IMR-90 (cell line): ENCODE measurements around the gene PTPRK. TPM values are rescaled to one million over a fixed set of nuclear protein-coding genes. Genes with fewer than 3 reads are reported as not detected.

Experiments
- ATAC-seq: fragments of 200-7000 bp; cut with Tn5 transposase; 2 replicates; pipeline ENCODE4 v1.9.1; 2020; ENCODE audit warnings: low read depth, mild to moderate bottlenecking, moderate library complexity
- BruUV-seq: library from RNA; stranded (reverse); fragments of 400-500 nt; replicated peaks from 2 replicates; lab custom pipeline; 2021; lab: Mats Ljungman, UMichigan
- CTCF ChIA-PET: fragments of 300-600 bp; formaldehyde crosslinking; extraction: SDS; loops from one replicate; lab custom pipeline; 2021; ENCODE audit warnings: antibody characterized with exemption; lab: Yijun Ruan, JAX
- POLR2A ChIA-PET: fragments of 300-600 bp; sonication (Branson Sonifier 250); formaldehyde crosslinking; loops from one replicate; lab custom pipeline; 2022; ENCODE audit warnings: antibody characterized with exemption; ENCODE audit not compliant: unreplicated experiment; lab: Charles Lee
- DNase-seq: peaks from one replicate; pipeline ENCODE4 v3.0.0; 2013
- H2AFZ ChIP-seq: replicated peaks from 2 replicates; pipeline ENCODE3; 2013; ENCODE audit warnings: low read length, mild to moderate bottlenecking; ENCODE audit not compliant: poor library complexity
- H2AK5ac ChIP-seq: 2 replicates; pipeline ENCODE4 v1.6.1; 2013; ENCODE audit warnings: low read depth, low read length, inconsistent platforms
- H2AK9ac ChIP-seq: replicated peaks from 2 replicates; pipeline ENCODE3; 2013; ENCODE audit warnings: mild to moderate bottlenecking, low read depth, low read length, moderate library complexity; ENCODE audit not compliant: poor library complexity
- H2BK120ac ChIP-seq: 2 replicates; pipeline ENCODE4 v1.6.1; 2013; ENCODE audit warnings: low read depth, low read length, inconsistent platforms
- H2BK15ac ChIP-seq: 3 replicates; pipeline ENCODE4 v1.6.1; 2013; ENCODE audit warnings: low read depth, low read length, inconsistent platforms
- H2BK20ac ChIP-seq: 2 replicates; pipeline ENCODE4 v1.6.1; 2013; ENCODE audit warnings: low read depth, mild to moderate bottlenecking, inconsistent platforms, low read length, moderate library complexity
- H2BK5ac ChIP-seq: 2 replicates; pipeline ENCODE4 v1.6.1; 2013; ENCODE audit warnings: mild to moderate bottlenecking, low read depth, low read length, inconsistent platforms; ENCODE audit not compliant: poor library complexity, severe bottlenecking
- H3K14ac ChIP-seq: replicated peaks from 2 replicates; pipeline ENCODE4 v1.6.1; 2013; ENCODE audit warnings: low read depth, low read length, inconsistent platforms
- H3K18ac ChIP-seq: 2 replicates; pipeline ENCODE4 v1.6.1; 2013; ENCODE audit warnings: low read depth, low read length, control low read depth
- H3K23ac ChIP-seq: 2 replicates; pipeline ENCODE4 v1.6.1; 2013; ENCODE audit warnings: low read depth, low read length, inconsistent platforms
- H3K27ac ChIP-seq: 2 replicates; pipeline ENCODE4 v1.5.1; 2013; ENCODE audit warnings: mild to moderate bottlenecking, control low read depth, low read length; ENCODE audit not compliant: insufficient read depth
- H3K27me3 ChIP-seq: 2 replicates; pipeline ENCODE4 v1.6.1; 2013; ENCODE audit warnings: low read length; ENCODE audit not compliant: control insufficient read depth, insufficient read depth
- H3K36me3 ChIP-seq: 2 replicates; pipeline ENCODE4 v1.6.1; 2013; ENCODE audit warnings: low read length, mixed read lengths; ENCODE audit not compliant: control insufficient read depth, insufficient read depth
- H3K4ac ChIP-seq: 2 replicates; pipeline ENCODE4 v1.6.1; 2013; ENCODE audit warnings: low read depth, low read length, inconsistent platforms
- H3K4me1 ChIP-seq: 2 replicates; pipeline ENCODE4 v1.6.1; 2013; ENCODE audit warnings: low read length, mixed read lengths; ENCODE audit not compliant: control insufficient read depth, insufficient read depth
- H3K4me2 ChIP-seq: 2 replicates; pipeline ENCODE4 v1.6.1; 2013; ENCODE audit warnings: low read depth, mild to moderate bottlenecking, control low read depth, low read length, moderate library complexity
- H3K4me3 ChIP-seq: 2 replicates; pipeline ENCODE4 v1.5.1; 2013; ENCODE audit warnings: low read depth, mild to moderate bottlenecking, control low read depth, low read length, moderate library complexity; ENCODE audit not compliant: insufficient read depth
- H3K56ac ChIP-seq: 2 replicates; pipeline ENCODE4 v1.6.1; 2013; ENCODE audit warnings: low read length, inconsistent platforms; ENCODE audit not compliant: insufficient read depth; ENCODE audit errors: extremely low read depth
- H3K79me1 ChIP-seq, 2 experiments: 2 replicates each; pipeline ENCODE4 v1.6.1; 2013; ENCODE audit warnings: low read length in 2 of 2, inconsistent platforms in 1 of 2, low read depth in 1 of 2
- H3K9ac ChIP-seq: 2 replicates; pipeline ENCODE4 v1.6.1; 2013; ENCODE audit warnings: low read depth, low read length, control low read depth
- H3K9me1 ChIP-seq: 2 replicates; pipeline ENCODE4 v1.6.1; 2013; ENCODE audit warnings: low read length, inconsistent platforms; ENCODE audit not compliant: insufficient read depth
- H3K9me3 ChIP-seq: 2 replicates; pipeline ENCODE4 v1.6.1; 2013; ENCODE audit warnings: low read length; ENCODE audit not compliant: control insufficient read depth, insufficient read depth
- H4K20me1 ChIP-seq: 2 replicates; pipeline ENCODE4 v1.6.1; 2013; ENCODE audit warnings: low read length, inconsistent platforms; ENCODE audit not compliant: insufficient read depth
- H4K5ac ChIP-seq: 2 replicates; pipeline ENCODE4 v1.6.1; 2013; ENCODE audit warnings: mild to moderate bottlenecking, low read depth, low read length, control low read depth
- H4K8ac ChIP-seq, 2 experiments: 2 replicates each; pipeline ENCODE4 v1.6.1; 2013; ENCODE audit warnings: low read depth in 2 of 2, low read length in 2 of 2, control low read depth in 1 of 2, inconsistent platforms in 1 of 2
- H4K91ac ChIP-seq: 2 replicates; pipeline ENCODE4 v1.6.1; 2013; ENCODE audit warnings: low read depth, low read length, inconsistent platforms; ENCODE audit not compliant: insufficient read depth
- BHLHE40 ChIP-seq: fragments of 150-350 bp; IDR thresholded peaks from 2 replicates; pipeline ENCODE4 v1.6.1; 2016; ENCODE audit warnings: mild to moderate bottlenecking, low read depth, low read length
- CEBPB ChIP-seq: IDR thresholded peaks from 2 replicates; pipeline ENCODE4 v1.6.1; 2012; ENCODE audit warnings: low read depth, low read length, improper control_type of control experiment
- CHD1 ChIP-seq: IDR thresholded peaks from 2 replicates; pipeline ENCODE4 v1.6.1; 2012; ENCODE audit warnings: low read depth, low read length, improper control_type of control experiment
- CTCF ChIP-seq: conservative IDR thresholded peaks from 2 replicates; pipeline ENCODE4 v1.5.1; 2012; ENCODE audit warnings: mild to moderate bottlenecking, low read depth, low read length, improper control_type of control experiment
- ELK1 ChIP-seq: fragments of 150-350 bp; IDR thresholded peaks from 2 replicates; pipeline ENCODE4 v1.6.1; 2016; ENCODE audit warnings: low read depth, mild to moderate bottlenecking, low read length, moderate library complexity, borderline replicate concordance
- FOS ChIP-seq: fragments of 150-350 bp; IDR thresholded peaks from 2 replicates; pipeline ENCODE4 v1.6.1; 2016; ENCODE audit warnings: low read depth, low read length
- MAFK ChIP-seq: IDR thresholded peaks from 2 replicates; pipeline ENCODE4 v1.6.1; 2012; ENCODE audit warnings: low read depth, low read length, improper control_type of control experiment
- MAZ ChIP-seq: IDR thresholded peaks from 2 replicates; pipeline ENCODE4 v1.6.1; 2012; ENCODE audit warnings: low read depth, mild to moderate bottlenecking, low read length, improper control_type of control experiment, moderate library complexity, borderline replicate concordance
- MXI1 ChIP-seq: IDR thresholded peaks from 2 replicates; pipeline ENCODE4 v1.6.1; 2012; ENCODE audit warnings: low read depth, mild to moderate bottlenecking, low read length, moderate library complexity, borderline replicate concordance
- NFE2L2 ChIP-seq: fragments of 150-350 bp; IDR thresholded peaks from 2 replicates; pipeline ENCODE4 v1.6.1; 2016; ENCODE audit warnings: low read depth, mild to moderate bottlenecking, low read length
- POLR2A ChIP-seq: IDR thresholded peaks from 2 replicates; pipeline ENCODE4 v1.6.1; 2012; ENCODE audit warnings: mild to moderate bottlenecking, low read depth, low read length
- RAD21 ChIP-seq: IDR thresholded peaks from 2 replicates; pipeline ENCODE4 v1.6.1; 2012; ENCODE audit warnings: low read length, improper control_type of control experiment
- RCOR1 ChIP-seq: IDR thresholded peaks from 2 replicates; pipeline ENCODE4 v1.6.1; 2012; ENCODE audit warnings: mild to moderate bottlenecking, low read length, improper control_type of control experiment; ENCODE audit not compliant: insufficient replicate concordance
- RFX5 ChIP-seq: IDR thresholded peaks from 2 replicates; pipeline ENCODE4 v1.8.0; 2012; ENCODE audit warnings: low read depth, mild to moderate bottlenecking, low read length, moderate library complexity
- SMC3 ChIP-seq: fragments of 150-350 bp; IDR thresholded peaks from 2 replicates; pipeline ENCODE4 v1.6.1; 2016; ENCODE audit warnings: low read depth, mild to moderate bottlenecking, antibody characterized with exemption, low read length, moderate library complexity
- dilution Hi-C: fragments of 300-500 bp; cut with HindIII; formaldehyde crosslinking; loops from one replicate; pipeline ENCODE4 v1.14.3; 2018; ENCODE audit warnings: low sequenced_read_pairs; ENCODE audit not compliant: unreplicated experiment
- in situ Hi-C: fragments of 300-500 bp; cut with MboI; formaldehyde crosslinking; loops from 3 replicates; pipeline ENCODE4 v1.14.3; 2019; ENCODE audit warnings: low sequenced_read_pairs, inconsistent platforms, mixed read lengths
- intact Hi-C: fragments of 100-400 bp; cut with micrococcal nuclease; formaldehyde crosslinking; loops from 2 replicates; pipeline ENCODE4 v1.10.0; 2022
- polyA plus RNA-seq, 3 experiments: library from polyadenylated mRNA; depleted of rRNA; stranded (reverse); fragments of >200 nt; gene quantifications; 2 replicates each; pipeline ENCODE4 v1.2.3, GENCODE V29; 2012; ENCODE audit warnings: low replicate concordance in 1 of 3
- total RNA-seq: library from RNA; depleted of rRNA; stranded (reverse); fragments of >200 nt; gene quantifications from 2 replicates; pipeline ENCODE4 v1.2.3, GENCODE V29; 2012
- TF ChIP-seq, protein P1 (sequence below): fragments of 150-350 bp; IDR thresholded peaks from 2 replicates; pipeline ENCODE4 v1.6.1; 2017; ENCODE audit warnings: mild to moderate bottlenecking, antibody characterized with exemption, low read length, low read depth

The PTPRK gene
- total and polyA plus RNA-seq, 2 of the 4 experiments (the other 2 are of a cell fraction): 18.0 to 80.8 TPM

- Histone ChIP-seq H4K91ac (no peak overlapping the region), H4K5ac (no peak overlapping the region), H3K14ac (no peak overlapping the region), H4K8ac (no peak overlapping the region), H3K9me1 (no peaks in the 10 kb centered on the region), H3K56ac (no peak overlapping the region), H3K9ac (no peak overlapping the region), H3K36me3 (no peaks in the 10 kb centered on the region), H3K4me1 (no peaks in the 10 kb centered on the region), H2BK120ac (no peak overlapping the region), H2BK15ac (no peak overlapping the region), H3K23ac (no peak overlapping the region), H2BK20ac (no peak overlapping the region), H3K27ac (no peak overlapping the region), H3K4me3 (no peak overlapping the region), H3K4ac (no peak overlapping the region), H2AFZ (no peak overlapping the region), H3K79me1 (peaks cover 0 to 3% of the 10 kb centered on the region in 2 experiments; a peak in 1 of 4 replicates), H2BK5ac (no peak overlapping the region), H4K20me1 (no peaks in the 10 kb centered on the region), H3K4me2 (no peak overlapping the region), H3K18ac (no peak overlapping the region), H3K27me3 (no peaks in the 10 kb centered on the region), H2AK5ac (no peak overlapping the region), H2AK9ac (no peak overlapping the region), H3K9me3 (no peaks in the 10 kb centered on the region)
- dilution Hi-C loops (no loop called here), in situ Hi-C loops (no loop called here), intact Hi-C loops (no loop called here)
- CTCF ChIA-PET: interaction anchor here (0.6 kb wide), 1 partner anchor 137 kb away, joined by 3 read pairs; no protein-coding TSS in a partner anchor
- BruUV-seq: no TSS peak
- TF ChIP-seq CTCF (no peak), MAZ (no peak), POLR2A (no peak), FOS (no peak), NFE2L2 (no peak), BHLHE40 (no peak), CHD1 (no peak), RAD21 (no peak), RCOR1 (no peak), SMC3 (no peak), RFX5 (no peak), ELK1 (no peak), MAFK (no peak), CEBPB (no peak), MXI1 (no peak)
- TF ChIP-seq, protein P1, sequence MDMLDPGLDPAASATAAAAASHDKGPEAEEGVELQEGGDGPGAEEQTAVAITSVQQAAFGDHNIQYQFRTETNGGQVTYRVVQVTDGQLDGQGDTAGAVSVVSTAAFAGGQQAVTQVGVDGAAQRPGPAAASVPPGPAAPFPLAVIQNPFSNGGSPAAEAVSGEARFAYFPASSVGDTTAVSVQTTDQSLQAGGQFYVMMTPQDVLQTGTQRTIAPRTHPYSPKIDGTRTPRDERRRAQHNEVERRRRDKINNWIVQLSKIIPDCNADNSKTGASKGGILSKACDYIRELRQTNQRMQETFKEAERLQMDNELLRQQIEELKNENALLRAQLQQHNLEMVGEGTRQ: no peak
- DNase-seq (no peak), ATAC-seq (no peak)
- POLR2A ChIA-PET: no interaction called here
Observed at GRCh38 chr6:128141932-128142331, 378.5 kb downstream of the PTPRK start.
